SJCRH30 (cell line): Measurements from ENCODE around the gene GLI3. TPM values are rescaled to one million over a fixed set of nuclear protein-coding genes. Genes with fewer than 3 reads are reported as not detected.

Experiments
- DNase-seq, 2 experiments: peaks; one replicate each; pipeline ENCODE4 v3.0.0-alpha.2; 2015 to 2020
- H3K27ac ChIP-seq: fragments of 250-450 bp; sonication (Bioruptor Pico); 2 replicates; pipeline ENCODE4 v1.5.1; 2020; ENCODE audit warnings: mild to moderate bottlenecking, moderate library complexity
- H3K27me3 ChIP-seq: fragments of 250-450 bp; sonication (Bioruptor Pico); 2 replicates; pipeline ENCODE4 v1.5.1; 2020; ENCODE audit warnings: mild to moderate bottlenecking, moderate library complexity
- H3K36me3 ChIP-seq: fragments of 250-450 bp; sonication (Bioruptor Pico); 2 replicates; pipeline ENCODE4 v1.5.1; 2020; ENCODE audit warnings: mild to moderate bottlenecking, moderate library complexity
- H3K4me1 ChIP-seq: fragments of 250-450 bp; sonication (Bioruptor Pico); 2 replicates; pipeline ENCODE4 v1.5.1; 2020; ENCODE audit warnings: mild to moderate bottlenecking, moderate library complexity
- H3K4me3 ChIP-seq: fragments of 250-450 bp; sonication (Bioruptor Pico); 2 replicates; pipeline ENCODE4 v1.5.1; 2020; ENCODE audit warnings: mild to moderate bottlenecking, moderate library complexity
- H3K9me3 ChIP-seq: fragments of 250-450 bp; sonication (Bioruptor Pico); replicated peaks from 2 replicates; pipeline ENCODE4 v1.5.1; 2020; ENCODE audit warnings: mild to moderate bottlenecking, moderate library complexity
- total RNA-seq: library from RNA; depleted of rRNA; stranded (reverse); fragments of >200 nt; shearing (Covaris generic); gene quantifications from 2 replicates; pipeline ENCODE4 v1.2.3, GENCODE V29; 2014

GLI3 gene
- total RNA-seq, 1 experiment from 2014 or later: 11.1 TPM

GRCh38 chr7:42053834-42054233, 183.2 kb downstream of the GLI3 start:
- H3K9me3 ChIP-seq: no peaks in the 10 kb centered on the region
- H3K27me3 ChIP-seq: no peaks in the 10 kb centered on the region
- peaks cover 7% of the 10 kb centered on the region for H3K36me3 ChIP-seq
- no peak overlapping the region for H3K27ac ChIP-seq
- H3K4me3 ChIP-seq: no peak overlapping the region
- no peak for DNase-seq
- H3K4me1 ChIP-seq: no peaks in the 10 kb centered on the region

DNA sequence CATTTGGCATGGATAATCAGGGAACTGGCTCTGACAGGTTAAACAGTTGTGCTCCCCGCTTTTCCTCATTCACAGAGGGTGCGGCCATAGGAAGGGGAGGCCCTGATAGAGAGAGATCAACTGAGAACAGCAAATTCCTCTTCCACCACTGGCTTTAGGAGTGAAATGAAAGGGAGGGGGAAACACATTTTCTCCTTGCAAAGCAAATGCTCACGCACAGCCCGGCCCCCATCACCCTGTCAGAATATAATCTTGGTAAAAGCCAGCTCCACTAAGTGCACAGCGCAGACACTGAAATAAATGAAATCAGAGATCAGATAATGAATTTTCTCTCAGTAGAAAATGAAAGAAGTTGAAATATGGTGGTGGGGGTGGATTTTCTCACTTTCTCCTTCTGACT, 187.2 kb downstream of the GLI3 start:
- H3K36me3 ChIP-seq: peaks cover 10% of the 10 kb centered on the region
- no peak overlapping the region for H3K27ac ChIP-seq
- H3K4me1 ChIP-seq: no peaks in the 10 kb centered on the region
- H3K9me3 ChIP-seq: no peaks in the 10 kb centered on the region
- H3K4me3 ChIP-seq: no peak overlapping the region
- no peaks in the 10 kb centered on the region for H3K27me3 ChIP-seq
- DNase-seq: no peak

- Histone ChIP-seq H3K27ac (no peak overlapping the region), H3K4me1 (no peaks in the 10 kb centered on the region), H3K36me3 (peaks cover 20% of the 10 kb centered on the region), H3K4me3 (no peak overlapping the region), H3K9me3 (no peaks in the 10 kb centered on the region), H3K27me3 (no peaks in the 10 kb centered on the region)
- no peak for DNase-seq
These were observed 190.5 kb downstream of the GLI3 start for GRCh38 chr7:42046483-42046882.

DNA sequence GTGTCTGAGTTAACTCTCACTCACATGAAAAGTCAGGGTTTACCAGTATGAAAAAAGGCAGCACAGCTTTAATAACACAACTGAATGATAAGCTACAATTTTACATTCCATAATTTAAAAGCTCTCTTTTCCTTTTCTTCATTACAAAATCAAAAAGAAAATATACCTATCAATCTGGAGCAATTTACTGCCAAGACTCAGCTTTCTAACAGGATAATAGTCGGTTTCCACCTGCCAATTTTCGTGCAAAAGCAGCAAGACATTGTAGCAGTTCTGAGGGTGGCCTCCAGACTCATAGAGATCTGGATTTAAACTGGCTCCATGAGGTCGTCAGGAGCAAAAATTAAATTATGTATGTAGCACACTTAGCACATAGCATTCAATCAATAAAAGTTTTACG, 191.0 kb downstream of the GLI3 start:
- no peak overlapping the region for H3K4me3 ChIP-seq
- no peak overlapping the region for H3K27ac ChIP-seq
- DNase-seq: no peak
- no peaks in the 10 kb centered on the region for H3K4me1 ChIP-seq
- no peaks in the 10 kb centered on the region for H3K9me3 ChIP-seq
- H3K27me3 ChIP-seq: no peaks in the 10 kb centered on the region
- H3K36me3 ChIP-seq: peaks cover 22% of the 10 kb centered on the region

- H3K4me3 ChIP-seq: no peak overlapping the region
- H3K27me3 ChIP-seq: no peaks in the 10 kb centered on the region
- H3K27ac ChIP-seq: no peak overlapping the region
- no peaks in the 10 kb centered on the region for H3K4me1 ChIP-seq
- DNase-seq: no peak
- H3K9me3 ChIP-seq: no peaks in the 10 kb centered on the region
- H3K36me3 ChIP-seq: peaks cover 29% of the 10 kb centered on the region
These were observed 197.1 kb downstream of the GLI3 start for GRCh38 chr7:42039921-42040320.

- Histone ChIP-seq H3K4me1 (peaks cover 6% of the 10 kb centered on the region), H3K27ac (no peak overlapping the region), H3K9me3 (no peaks in the 10 kb centered on the region), H3K4me3 (no peak overlapping the region), H3K36me3 (peaks cover 20% of the 10 kb centered on the region), H3K27me3 (no peaks in the 10 kb centered on the region)
- no peak for DNase-seq
These were observed 201.8 kb downstream of the GLI3 start for GRCh38 chr7:42035210-42035609.

GRCh38 chr7:42033480-42033879, 203.5 kb downstream of the GLI3 start:
- Histone ChIP-seq H3K36me3 (peaks cover 14% of the 10 kb centered on the region), H3K27me3 (no peaks in the 10 kb centered on the region), H3K9me3 (no peaks in the 10 kb centered on the region), H3K4me3 (no peak overlapping the region), H3K27ac (no peak overlapping the region), H3K4me1 (peaks cover 6% of the 10 kb centered on the region)
- DNase-seq: peak in 1 of 2 experiments; percentile 30

DNA sequence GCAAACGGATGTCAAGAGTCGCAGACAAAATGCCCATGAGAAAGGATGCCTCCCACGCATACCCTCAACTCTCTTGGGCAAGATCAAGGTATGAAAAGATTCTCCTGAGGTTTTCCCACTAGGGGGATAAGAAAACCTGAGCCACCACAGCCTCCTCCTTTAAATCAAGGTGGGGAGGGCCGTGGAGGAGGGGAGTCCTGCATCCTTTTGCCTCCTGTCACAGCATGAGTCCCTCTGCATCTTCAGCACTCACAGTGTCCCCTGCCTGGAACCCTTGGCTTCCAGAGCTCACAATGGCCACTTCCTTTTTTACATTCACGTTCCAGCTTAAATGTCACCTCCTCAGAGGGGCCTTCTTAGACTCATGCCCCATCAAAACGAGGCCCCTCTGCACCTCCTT, 207.6 kb downstream of the GLI3 start:
- DNase-seq: no peak
- no peaks in the 10 kb centered on the region for H3K9me3 ChIP-seq
- H3K4me1 ChIP-seq: peaks cover 6% of the 10 kb centered on the region
- no peaks in the 10 kb centered on the region for H3K27me3 ChIP-seq
- H3K27ac ChIP-seq: no peak overlapping the region
- no peak overlapping the region for H3K4me3 ChIP-seq
- peaks cover 14% of the 10 kb centered on the region for H3K36me3 ChIP-seq

DNA sequence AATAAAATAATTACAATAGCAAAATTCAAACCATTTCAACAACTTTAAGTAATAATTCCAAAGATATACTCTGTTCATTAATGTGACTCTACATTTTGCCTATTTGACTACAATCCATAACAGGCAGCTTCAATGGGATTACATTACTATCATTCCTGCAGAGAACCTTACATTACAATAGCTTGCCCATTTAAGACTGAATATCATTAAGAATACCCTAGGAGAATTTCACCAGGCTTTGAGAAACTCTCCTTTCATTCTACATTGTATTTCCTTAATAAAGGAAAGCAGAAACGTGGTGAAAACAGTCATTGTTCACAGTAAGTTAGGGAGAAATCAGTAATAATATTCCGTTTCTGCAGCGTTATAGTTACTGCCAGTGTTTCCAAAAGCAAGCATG, 209.5 kb downstream of the GLI3 start:
- no peaks in the 10 kb centered on the region for H3K4me1 ChIP-seq
- H3K36me3 ChIP-seq: peaks cover 27% of the 10 kb centered on the region
- no peak for DNase-seq
- no peaks in the 10 kb centered on the region for H3K27me3 ChIP-seq
- no peaks in the 10 kb centered on the region for H3K9me3 ChIP-seq
- H3K27ac ChIP-seq: no peak overlapping the region
- no peak overlapping the region for H3K4me3 ChIP-seq

DNA sequence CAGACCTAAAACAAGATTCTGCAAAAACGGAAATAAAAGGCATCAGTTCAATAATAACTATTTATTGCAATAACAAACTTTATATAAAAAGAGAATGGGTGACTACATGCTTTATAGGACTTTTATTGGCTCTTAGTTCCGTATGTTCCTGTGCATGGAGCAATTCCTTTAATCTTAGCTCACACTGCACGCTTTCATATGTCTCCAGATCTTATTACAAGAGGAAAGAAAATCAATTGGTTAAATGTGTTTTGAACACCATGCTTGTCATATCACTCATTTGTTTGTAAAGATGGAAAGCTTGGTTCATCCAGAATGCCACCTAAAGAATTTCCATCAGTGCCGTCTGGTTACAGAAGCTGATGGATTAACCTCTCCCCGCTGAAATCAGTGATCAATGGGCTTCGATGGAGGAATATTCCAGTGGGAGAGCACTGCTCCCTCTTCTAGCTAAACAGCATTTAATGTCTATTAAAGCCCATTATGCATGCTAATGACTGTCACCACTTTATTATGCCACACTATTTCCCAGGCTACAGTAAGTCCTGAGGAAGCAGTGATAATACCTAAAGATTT, 210.3 kb downstream of the GLI3 start:
- Histone ChIP-seq H3K27me3 (no peaks in the 10 kb centered on the region), H3K27ac (no peak overlapping the region), H3K4me3 (no peak overlapping the region), H3K4me1 (no peaks in the 10 kb centered on the region), H3K9me3 (no peaks in the 10 kb centered on the region), H3K36me3 (peaks cover 25% of the 10 kb centered on the region)
- no peak for DNase-seq

DNA sequence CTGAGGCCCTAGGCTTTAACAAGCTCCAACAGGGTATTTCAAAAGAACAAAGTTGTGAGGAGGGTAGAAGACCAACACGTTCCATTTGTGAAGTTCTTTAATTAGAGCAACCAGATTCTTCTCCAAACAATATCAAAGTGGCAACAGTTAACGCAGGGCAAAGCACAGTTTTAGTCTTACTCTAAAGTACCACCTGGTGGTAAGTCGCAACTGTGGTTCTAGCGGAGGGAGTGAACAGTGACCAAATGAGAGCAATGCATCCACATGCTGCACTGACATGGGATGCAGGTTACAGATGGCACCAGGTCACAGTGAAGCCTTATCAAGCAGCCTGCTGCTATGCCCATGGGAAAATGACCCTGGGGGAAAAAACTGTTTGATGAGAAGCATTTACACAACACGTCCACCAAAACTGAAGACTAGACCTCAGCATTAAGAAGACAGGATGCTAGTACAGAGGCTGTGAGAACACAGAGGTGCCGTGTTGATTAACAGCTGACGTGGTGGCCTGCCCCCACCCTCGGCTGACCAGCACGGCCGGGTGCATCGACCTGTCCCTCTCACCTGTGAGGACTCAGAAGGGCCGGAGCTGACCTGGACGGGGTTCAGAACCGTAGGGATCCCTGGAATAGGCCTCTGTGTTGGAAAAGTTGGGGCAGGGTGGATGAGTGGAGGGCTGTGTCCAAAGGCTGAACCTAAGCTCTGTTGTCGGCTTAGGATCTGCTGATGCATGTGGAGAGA, 211.2 kb downstream of the GLI3 start:
- Histone ChIP-seq H3K4me3 (no peak overlapping the region), H3K4me1 (no peaks in the 10 kb centered on the region)
- no peak for DNase-seq

DNA sequence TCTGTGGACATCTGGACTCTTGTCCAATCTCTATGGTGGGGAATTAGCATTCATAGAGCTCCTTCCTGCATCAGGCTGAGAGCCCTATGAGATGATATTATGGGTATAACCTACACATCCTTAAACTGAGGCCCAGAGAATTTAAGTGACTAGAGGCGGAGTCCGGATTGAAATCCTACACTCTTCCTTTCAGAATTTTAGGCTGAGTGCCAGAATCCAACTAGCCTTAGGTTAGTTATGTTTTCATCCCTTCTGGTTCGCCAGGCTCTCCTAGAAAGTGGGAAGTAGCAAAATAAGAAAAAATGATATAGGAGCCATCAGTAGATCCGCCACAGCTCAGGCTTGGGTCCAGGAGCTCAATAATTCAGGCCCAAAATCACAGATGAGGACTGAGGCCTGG, 212.5 kb downstream of the GLI3 start:
- peak in 1 of 2 experiments; percentile 21 for DNase-seq
- Histone ChIP-seq H3K27ac (no peak overlapping the region), H3K4me1 (no peaks in the 10 kb centered on the region), H3K27me3 (no peaks in the 10 kb centered on the region), H3K36me3 (peaks cover 22% of the 10 kb centered on the region), H3K9me3 (no peaks in the 10 kb centered on the region), H3K4me3 (no peak overlapping the region)

More for the DNA sequence above, 211.2 kb downstream of the GLI3 start:
- Histone ChIP-seq H3K9me3 (no peaks in the 10 kb centered on the region), H3K36me3 (peaks cover 24% of the 10 kb centered on the region), H3K27me3 (no peaks in the 10 kb centered on the region), H3K27ac (no peak overlapping the region)

- no peak for DNase-seq
- no peak overlapping the region for H3K27ac ChIP-seq
- H3K4me1 ChIP-seq: no peaks in the 10 kb centered on the region
- H3K9me3 ChIP-seq: no peaks in the 10 kb centered on the region
- no peaks in the 10 kb centered on the region for H3K27me3 ChIP-seq
- no peak overlapping the region for H3K4me3 ChIP-seq
- peaks cover 22% of the 10 kb centered on the region for H3K36me3 ChIP-seq
These were observed 213.7 kb downstream of the GLI3 start for GRCh38 chr7:42023262-42023661.

DNA sequence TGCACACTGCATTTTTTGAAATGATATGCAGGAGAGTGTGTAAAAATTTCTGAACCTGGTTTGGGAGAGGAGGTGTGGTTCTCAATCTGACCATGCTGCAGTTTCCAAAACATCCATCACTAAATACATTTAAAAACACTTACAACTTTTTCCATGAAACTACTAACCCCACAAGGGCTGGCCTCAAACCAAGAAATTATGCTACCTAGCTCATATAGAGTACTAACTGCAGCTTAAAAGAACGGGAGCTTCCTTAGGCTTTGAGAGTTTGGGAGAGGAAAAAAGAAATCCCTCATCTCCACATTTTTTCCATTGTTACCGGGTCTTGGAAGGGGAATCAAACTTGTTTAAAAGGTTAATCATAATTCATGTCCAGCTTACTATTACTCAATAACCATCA, 214.2 kb downstream of the GLI3 start:
- no peak for DNase-seq
- Histone ChIP-seq H3K36me3 (peaks cover 22% of the 10 kb centered on the region), H3K27ac (no peak overlapping the region)

DNA sequence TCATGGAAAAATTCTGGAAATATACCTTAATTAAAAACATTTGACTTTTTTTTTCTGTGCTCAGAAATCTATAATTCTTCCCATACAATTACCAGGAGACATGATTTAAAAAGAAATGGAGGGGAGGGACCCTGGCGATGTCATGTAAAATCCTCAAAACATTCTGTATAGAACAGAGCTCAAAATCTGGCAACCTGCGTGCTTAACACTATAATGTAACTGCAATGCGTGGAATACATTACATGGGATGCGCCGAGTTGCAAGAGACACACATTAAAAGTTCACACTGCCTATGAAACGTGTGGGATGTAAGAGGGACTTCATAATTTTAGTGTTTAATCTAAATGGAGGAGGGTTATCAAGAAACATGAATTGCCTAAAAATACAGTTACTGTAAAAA, 215.0 kb downstream of the GLI3 start:
- Histone ChIP-seq H3K36me3 (peaks cover 22% of the 10 kb centered on the region), H3K4me1 (no peaks in the 10 kb centered on the region), H3K27ac (no peak overlapping the region), H3K9me3 (no peaks in the 10 kb centered on the region), H3K4me3 (no peak overlapping the region), H3K27me3 (no peaks in the 10 kb centered on the region)
- no peak for DNase-seq

More for the DNA sequence above, 214.2 kb downstream of the GLI3 start:
- no peaks in the 10 kb centered on the region for H3K27me3 ChIP-seq
- H3K9me3 ChIP-seq: no peaks in the 10 kb centered on the region
- no peak overlapping the region for H3K4me3 ChIP-seq
- H3K4me1 ChIP-seq: no peaks in the 10 kb centered on the region

DNA sequence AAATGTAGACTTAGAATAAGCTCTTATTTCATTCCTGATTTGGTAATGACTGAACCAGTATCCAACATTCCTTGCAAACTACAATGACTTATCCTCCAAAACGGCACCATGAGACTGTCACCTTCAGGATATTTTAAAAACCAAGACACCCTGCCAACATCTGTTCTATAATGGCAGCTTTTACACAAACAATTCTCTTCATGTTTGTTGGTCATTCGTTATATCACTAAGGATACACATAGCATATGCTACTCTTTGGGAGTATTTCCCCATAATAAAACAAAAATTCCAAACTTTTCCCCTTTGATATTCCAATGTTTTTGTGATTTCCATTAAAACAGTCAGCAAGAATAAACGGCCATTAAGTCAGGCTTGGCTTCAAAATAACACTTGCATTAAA, 215.4 kb downstream of the GLI3 start:
- no peak for DNase-seq
- Histone ChIP-seq H3K27me3 (no peaks in the 10 kb centered on the region), H3K4me3 (no peak overlapping the region), H3K9me3 (no peaks in the 10 kb centered on the region), H3K4me1 (no peaks in the 10 kb centered on the region), H3K27ac (no peak overlapping the region), H3K36me3 (peaks cover 22% of the 10 kb centered on the region)
